ENCODE data around the gene EVI5L.

DNA sequence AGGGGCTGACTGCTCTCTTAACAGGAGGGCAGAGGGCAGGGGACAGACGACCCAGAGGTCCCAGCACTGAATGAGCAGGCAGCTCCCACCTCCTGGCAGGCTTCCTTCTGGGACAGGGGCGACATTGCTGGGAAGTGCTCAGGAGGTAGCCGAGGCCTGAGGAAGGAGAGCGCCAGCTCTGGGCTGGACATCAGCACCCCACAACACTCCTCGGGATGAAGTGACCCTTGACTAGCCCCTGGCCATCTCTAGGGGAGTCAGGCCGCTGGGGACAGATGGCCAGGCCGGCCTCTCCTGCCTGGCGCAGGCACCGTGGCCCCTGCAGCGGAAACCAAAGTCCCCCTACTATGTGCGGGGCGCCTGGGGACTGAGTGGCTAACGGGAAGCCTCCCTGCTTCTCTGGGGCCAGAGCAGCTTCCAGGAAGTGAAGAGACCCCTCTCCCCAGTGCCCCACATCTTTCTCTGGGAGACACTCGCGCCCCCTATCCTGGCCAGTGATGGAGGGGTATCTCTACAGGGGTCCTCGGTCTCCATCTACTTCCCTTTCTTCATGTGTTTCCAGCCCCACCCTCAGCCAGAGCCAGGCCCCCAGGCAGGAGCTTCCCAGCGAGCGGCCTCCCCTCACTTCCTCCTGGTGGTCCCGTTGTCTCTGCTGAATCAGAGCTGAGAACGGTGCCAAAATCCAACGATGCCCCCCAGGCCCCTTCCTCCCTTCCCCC is 34.1 kb downstream of the EVI5L start:
- TF ChIP-seq, protein P1, sequence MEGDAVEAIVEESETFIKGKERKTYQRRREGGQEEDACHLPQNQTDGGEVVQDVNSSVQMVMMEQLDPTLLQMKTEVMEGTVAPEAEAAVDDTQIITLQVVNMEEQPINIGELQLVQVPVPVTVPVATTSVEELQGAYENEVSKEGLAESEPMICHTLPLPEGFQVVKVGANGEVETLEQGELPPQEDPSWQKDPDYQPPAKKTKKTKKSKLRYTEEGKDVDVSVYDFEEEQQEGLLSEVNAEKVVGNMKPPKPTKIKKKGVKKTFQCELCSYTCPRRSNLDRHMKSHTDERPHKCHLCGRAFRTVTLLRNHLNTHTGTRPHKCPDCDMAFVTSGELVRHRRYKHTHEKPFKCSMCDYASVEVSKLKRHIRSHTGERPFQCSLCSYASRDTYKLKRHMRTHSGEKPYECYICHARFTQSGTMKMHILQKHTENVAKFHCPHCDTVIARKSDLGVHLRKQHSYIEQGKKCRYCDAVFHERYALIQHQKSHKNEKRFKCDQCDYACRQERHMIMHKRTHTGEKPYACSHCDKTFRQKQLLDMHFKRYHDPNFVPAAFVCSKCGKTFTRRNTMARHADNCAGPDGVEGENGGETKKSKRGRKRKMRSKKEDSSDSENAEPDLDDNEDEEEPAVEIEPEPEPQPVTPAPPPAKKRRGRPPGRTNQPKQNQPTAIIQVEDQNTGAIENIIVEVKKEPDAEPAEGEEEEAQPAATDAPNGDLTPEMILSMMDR (IDR thresholded peaks at IDR 0.05): no peak
- no peak for TF ChIP-seq POLR2A (IDR thresholded peaks at IDR 0.05)
